RWPE2 (cell line): Measurements from ENCODE around the gene CCDC188.

Source experiments
- ATAC-seq: fragments of 200-7000 bp; cut with Tn5 transposase; 3 replicates; pipeline ENCODE4 v1.9.1; 2021; ENCODE audit warnings: low read depth
- DNase-seq: peaks from one replicate; pipeline ENCODE4 v3.0.0-alpha.2; 2020; ENCODE audit warnings: low spot score
- H3K27ac ChIP-seq: fragments of 450-650 bp; 2 replicates; pipeline ENCODE4 v1.5.1; 2017; ENCODE audit warnings: mild to moderate bottlenecking; ENCODE audit not compliant: poor library complexity, severe bottlenecking
- H3K27me3 ChIP-seq: fragments of 250-450 bp; sonication (Bioruptor Pico); 2 replicates; pipeline ENCODE4 v1.5.1; 2021; ENCODE audit warnings: mild to moderate bottlenecking, moderate library complexity; ENCODE audit not compliant: insufficient read depth, poor library complexity, severe bottlenecking
- H3K36me3 ChIP-seq: fragments of 250-450 bp; sonication (Bioruptor Pico); 2 replicates; pipeline ENCODE4 v1.5.1; 2020; ENCODE audit warnings: low read depth, mild to moderate bottlenecking, moderate library complexity
- H3K4me1 ChIP-seq: fragments of 250-450 bp; sonication (Bioruptor Pico); 2 replicates; pipeline ENCODE4 v1.5.1; 2021; ENCODE audit warnings: mild to moderate bottlenecking, moderate library complexity; ENCODE audit not compliant: insufficient read depth, poor library complexity, severe bottlenecking
- H3K4me3 ChIP-seq: fragments of 250-450 bp; sonication (Bioruptor Pico); 2 replicates; pipeline ENCODE4 v1.5.1; 2021; ENCODE audit warnings: mild to moderate bottlenecking, moderate library complexity; ENCODE audit not compliant: severe bottlenecking
- H3K9me3 ChIP-seq: fragments of 250-450 bp; sonication (Bioruptor Pico); 2 replicates; pipeline ENCODE4 v1.5.1; 2021; ENCODE audit warnings: mild to moderate bottlenecking, moderate library complexity; ENCODE audit not compliant: severe bottlenecking
- TF ChIP-seq, protein P1 (sequence below): fragments of 450-650 bp; IDR thresholded peaks from one replicate; pipeline ENCODE4 v1.5.1; 2017; ENCODE audit warnings: mild to moderate bottlenecking, moderate library complexity; ENCODE audit not compliant: poor library complexity, severe bottlenecking

Gene CCDC188

DNA sequence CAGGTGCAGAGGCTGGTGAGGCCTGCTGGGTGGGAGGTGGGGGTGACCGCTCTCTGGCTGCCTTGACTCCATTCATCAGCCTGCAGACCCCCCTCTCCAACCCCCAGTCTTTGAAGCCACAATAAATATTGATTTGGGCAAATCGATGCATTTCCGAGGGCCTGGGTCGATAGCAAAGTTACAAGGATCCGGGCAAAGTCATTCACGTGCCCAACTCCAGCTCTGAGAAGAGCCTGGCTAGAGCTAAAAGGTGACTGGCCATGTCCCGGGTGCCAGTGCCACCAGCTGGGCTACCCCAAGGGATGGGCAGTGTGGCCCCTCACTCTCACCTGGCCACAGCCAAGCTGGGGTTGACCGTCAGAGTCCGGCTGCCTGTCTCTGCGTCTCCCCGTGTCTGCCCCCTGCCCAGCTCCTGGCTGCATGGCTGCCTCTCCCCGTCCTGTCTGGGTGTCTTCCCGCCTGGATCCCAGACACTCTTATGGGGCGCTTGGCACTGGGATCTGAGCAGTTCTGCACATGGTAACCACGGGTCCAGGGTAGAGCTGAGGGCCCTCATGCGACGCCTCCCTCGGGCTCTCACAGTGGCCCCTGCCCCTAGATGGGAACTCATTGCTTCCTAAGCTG lies 46.7 kb upstream of the CCDC188 start:
- Histone ChIP-seq H3K27ac (no peak overlapping the region), H3K4me3 (no peak overlapping the region), H3K36me3 (no peaks in the 10 kb centered on the region), H3K27me3 (no peaks in the 10 kb centered on the region), H3K4me1 (no peaks in the 10 kb centered on the region), H3K9me3 (no peaks in the 10 kb centered on the region)
- TF ChIP-seq, protein P1, sequence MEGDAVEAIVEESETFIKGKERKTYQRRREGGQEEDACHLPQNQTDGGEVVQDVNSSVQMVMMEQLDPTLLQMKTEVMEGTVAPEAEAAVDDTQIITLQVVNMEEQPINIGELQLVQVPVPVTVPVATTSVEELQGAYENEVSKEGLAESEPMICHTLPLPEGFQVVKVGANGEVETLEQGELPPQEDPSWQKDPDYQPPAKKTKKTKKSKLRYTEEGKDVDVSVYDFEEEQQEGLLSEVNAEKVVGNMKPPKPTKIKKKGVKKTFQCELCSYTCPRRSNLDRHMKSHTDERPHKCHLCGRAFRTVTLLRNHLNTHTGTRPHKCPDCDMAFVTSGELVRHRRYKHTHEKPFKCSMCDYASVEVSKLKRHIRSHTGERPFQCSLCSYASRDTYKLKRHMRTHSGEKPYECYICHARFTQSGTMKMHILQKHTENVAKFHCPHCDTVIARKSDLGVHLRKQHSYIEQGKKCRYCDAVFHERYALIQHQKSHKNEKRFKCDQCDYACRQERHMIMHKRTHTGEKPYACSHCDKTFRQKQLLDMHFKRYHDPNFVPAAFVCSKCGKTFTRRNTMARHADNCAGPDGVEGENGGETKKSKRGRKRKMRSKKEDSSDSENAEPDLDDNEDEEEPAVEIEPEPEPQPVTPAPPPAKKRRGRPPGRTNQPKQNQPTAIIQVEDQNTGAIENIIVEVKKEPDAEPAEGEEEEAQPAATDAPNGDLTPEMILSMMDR: no peak
- DNase-seq: no peak
- ATAC-seq: no peak

DNA sequence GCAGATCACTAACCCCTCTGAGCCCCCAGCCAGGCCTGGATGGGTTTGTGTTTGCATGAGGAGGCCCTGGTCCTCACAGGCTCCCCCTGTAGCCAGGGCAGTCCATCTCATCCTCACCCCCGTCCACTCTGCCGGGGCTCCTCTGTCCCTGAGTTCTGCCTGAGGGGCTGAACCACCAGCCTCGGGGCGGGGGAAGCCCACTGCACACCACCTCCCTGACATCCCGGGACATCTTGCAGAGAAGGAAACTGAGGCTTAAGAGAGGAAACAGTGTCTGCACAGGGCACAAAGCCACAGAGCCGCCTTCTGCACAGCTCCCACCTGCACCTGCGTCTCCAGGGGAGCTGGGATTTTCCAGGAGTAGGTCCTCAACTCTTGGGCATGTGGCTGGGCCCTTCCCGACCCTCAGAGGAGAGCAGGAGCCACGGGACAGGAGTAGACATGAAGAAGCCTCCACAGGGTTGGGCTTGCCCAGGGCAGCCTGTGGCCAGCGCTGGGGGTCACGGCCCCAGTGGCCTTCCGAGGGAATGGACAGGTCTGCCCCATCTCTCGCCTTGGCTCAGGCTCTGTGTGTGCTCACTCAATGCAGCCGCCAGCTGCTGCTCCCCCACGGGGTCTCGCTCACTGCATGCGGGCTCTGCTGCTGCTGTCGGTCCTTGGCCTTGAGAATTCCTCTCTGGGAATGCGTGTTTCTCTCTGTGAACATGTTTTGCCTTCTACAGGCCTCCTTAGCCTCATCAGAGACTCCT lies 45.4 kb upstream of the CCDC188 start:
- Histone ChIP-seq H3K36me3 (no peaks in the 10 kb centered on the region), H3K4me3 (no peak overlapping the region), H3K27me3 (no peaks in the 10 kb centered on the region), H3K4me1 (no peaks in the 10 kb centered on the region), H3K9me3 (no peaks in the 10 kb centered on the region), H3K27ac (no peak overlapping the region)
- TF ChIP-seq, protein P1: no peak
- DNase-seq: no peak
- no peak for ATAC-seq

DNA sequence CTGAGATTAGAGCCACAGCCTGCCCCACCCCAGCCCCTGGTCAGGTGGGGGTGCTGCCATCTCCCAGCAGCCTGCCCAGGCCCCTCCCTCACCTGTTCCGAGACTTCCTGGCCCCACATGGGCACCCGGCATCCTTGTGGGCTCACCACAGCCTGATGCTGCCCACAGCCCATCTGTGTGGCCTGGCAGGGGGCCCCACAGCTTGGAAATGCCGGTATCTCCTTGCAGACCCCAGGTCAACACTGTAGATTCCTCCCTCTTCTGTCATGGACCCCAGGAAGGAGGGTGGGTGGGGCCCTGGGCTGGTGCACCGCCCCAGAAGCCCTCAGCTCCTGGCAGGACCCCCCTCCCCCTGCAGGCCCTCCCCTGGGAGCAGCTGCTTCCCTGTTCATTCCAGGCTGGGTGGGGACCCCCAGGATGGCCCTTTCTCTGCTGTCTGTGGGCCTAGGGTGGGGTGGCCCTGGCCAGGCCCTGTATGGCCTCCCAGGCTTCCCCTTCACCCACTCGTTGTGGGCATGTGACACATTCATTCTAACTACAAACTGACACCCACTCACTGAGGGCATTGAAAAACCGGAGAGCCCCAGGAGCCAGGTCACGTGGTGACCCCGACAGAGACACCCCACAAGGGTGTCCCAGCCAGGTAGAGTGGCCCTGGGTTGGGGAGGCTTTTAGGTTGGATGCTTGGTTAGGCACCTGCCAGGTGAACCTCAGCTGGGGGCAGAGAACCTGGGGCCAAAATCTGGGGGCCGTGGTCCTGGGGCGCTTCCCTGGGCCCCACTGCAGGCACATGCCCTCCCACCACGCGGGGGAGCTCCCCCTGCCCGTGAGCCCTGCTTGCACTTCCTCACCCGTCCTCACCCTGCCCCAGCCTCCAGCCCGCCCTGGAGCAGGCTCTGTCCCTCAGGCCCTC lies 44.1 kb upstream of the CCDC188 start:
- no peak overlapping the region for H3K27ac ChIP-seq
- TF ChIP-seq, protein P1: no peak

DNA sequence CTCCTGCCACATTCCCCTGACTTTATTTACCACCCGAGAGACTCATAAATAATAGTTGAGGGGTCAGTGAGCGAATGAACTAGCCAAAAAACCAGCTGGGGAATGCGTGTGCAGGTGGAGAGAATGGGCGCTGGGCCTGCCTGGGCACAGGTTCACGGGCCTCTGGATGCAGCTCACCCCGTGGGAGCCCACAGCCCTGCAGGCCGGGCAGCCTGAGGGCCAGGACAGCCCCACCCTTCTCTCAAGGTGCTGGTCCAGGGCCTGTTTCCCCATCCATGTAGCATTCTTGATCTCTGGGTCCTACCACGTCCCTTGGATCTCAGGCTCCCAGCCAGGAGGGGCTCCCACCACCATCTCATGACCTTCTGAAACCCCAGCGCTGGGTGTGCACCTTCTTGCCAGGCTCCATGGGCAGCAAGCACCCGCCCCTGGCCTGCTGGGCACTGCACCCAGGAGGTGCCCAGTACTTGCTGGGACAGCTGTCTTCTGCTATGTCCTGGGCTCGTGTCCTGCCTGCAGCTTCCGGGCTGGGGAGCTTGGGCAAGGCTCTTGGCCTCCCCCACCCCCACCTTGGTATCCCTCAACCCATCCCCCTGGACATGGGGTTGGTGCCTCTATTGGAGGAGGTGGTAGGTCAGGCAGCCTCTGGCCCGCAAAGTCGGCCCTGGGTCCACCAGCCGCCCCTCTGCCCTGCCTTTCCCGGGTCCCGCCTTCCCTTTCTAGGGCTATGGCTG lies 43.1 kb upstream of the CCDC188 start:
- Histone ChIP-seq H3K9me3 (no peaks in the 10 kb centered on the region), H3K4me3 (no peak overlapping the region), H3K27ac (no peak overlapping the region), H3K4me1 (no peaks in the 10 kb centered on the region), H3K36me3 (no peaks in the 10 kb centered on the region), H3K27me3 (no peaks in the 10 kb centered on the region)
- no peak for ATAC-seq
- DNase-seq: no peak
- TF ChIP-seq, protein P1: no peak

More for the DNA sequence above, 44.1 kb upstream of the CCDC188 start:
- no peaks in the 10 kb centered on the region for H3K36me3 ChIP-seq
- no peak overlapping the region for H3K4me3 ChIP-seq
- no peak for ATAC-seq
- H3K27me3 ChIP-seq: no peaks in the 10 kb centered on the region
- no peaks in the 10 kb centered on the region for H3K9me3 ChIP-seq
- DNase-seq: no peak
- H3K4me1 ChIP-seq: no peaks in the 10 kb centered on the region
